Measurements from ENCODE around the gene CUL4A. TPM values are rescaled to one million over a fixed set of nuclear protein-coding genes. Genes with fewer than 3 reads are reported as not detected.
A peak's percentile ranks its signal among the peaks of the same experiment; 100 is the strongest.

Gene CUL4A
- total RNA-seq, 4 donors from 2014 or later: 87.6 to 150 (median 110) TPM

- no peak overlapping the region for H3K4me3 ChIP-seq
- intact Hi-C loops (cut with DNase I; ENCODE audit: low total_unique reads) (no loop called here), in situ Hi-C loops (cut with MboI; ENCODE audit: low pct_ligation_motif_present in 1 of 4, low pct_unique_long_range_greater_than_20kb in 1 of 4, low sequenced_read_pairs in 3 of 4) (loop anchor here in 1 of 4 donors (25.0 kb wide), 1 partner anchor 94 kb away; no protein-coding TSS in a partner anchor)
- no peak for DNase-seq
- H3K27ac ChIP-seq: no peak overlapping the region
- TF ChIP-seq EP300 (IDR thresholded peaks at IDR 0.05; ENCODE audit: low read depth) (no peak), POLR2AphosphoS5 (IDR thresholded peaks at IDR 0.05) (no peak), POLR2A (IDR thresholded peaks at IDR 0.05) (no peak)
- TF ChIP-seq, protein P1, sequence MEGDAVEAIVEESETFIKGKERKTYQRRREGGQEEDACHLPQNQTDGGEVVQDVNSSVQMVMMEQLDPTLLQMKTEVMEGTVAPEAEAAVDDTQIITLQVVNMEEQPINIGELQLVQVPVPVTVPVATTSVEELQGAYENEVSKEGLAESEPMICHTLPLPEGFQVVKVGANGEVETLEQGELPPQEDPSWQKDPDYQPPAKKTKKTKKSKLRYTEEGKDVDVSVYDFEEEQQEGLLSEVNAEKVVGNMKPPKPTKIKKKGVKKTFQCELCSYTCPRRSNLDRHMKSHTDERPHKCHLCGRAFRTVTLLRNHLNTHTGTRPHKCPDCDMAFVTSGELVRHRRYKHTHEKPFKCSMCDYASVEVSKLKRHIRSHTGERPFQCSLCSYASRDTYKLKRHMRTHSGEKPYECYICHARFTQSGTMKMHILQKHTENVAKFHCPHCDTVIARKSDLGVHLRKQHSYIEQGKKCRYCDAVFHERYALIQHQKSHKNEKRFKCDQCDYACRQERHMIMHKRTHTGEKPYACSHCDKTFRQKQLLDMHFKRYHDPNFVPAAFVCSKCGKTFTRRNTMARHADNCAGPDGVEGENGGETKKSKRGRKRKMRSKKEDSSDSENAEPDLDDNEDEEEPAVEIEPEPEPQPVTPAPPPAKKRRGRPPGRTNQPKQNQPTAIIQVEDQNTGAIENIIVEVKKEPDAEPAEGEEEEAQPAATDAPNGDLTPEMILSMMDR (IDR thresholded peaks at IDR 0.05): no peak
- WGBS, 2 donors (ENCODE audit: low coverage in 1 of 2): 82 to 89% methylated on average over 8 to 9 of the region's 9 CpGs
- H3K36me3 ChIP-seq: no peaks in the 10 kb centered on the region
- peaks cover 32% of the 10 kb centered on the region for H3K27me3 ChIP-seq
- no peaks in the 10 kb centered on the region for H3K9me3 ChIP-seq
- H3K4me1 ChIP-seq: peaks cover 3 to 26% (median 13%) of the 10 kb centered on the region in 4 donors
Observed at GRCh38 chr13:113293686-113294085, 84.3 kb downstream of the CUL4A start.

DNA sequence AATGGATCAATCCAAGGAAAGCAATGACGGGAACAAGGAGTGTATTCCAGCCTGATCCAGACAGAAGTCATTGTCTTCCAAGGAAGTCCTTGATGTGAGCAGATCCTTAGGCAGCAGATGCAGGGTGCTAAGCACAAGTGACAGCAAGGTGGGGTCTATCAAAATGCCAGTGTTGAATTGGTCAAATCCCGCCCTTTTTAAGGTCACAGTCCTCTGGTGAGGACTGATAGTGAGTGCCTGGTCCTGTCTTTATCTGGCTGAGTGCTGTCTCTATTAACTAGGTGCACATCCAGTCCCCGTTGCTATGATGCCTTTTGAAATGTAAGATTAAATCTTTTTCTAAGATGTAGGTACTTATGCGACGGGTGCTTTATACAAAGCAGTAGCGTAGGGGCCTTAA lies 86.4 kb downstream of the CUL4A start:
- H3K4me3 ChIP-seq: no peak overlapping the region
- TF ChIP-seq EP300 (IDR thresholded peaks at IDR 0.05; ENCODE audit: low read depth): no peak
- no peak for TF ChIP-seq POLR2A (IDR thresholded peaks at IDR 0.05)
- TF ChIP-seq, protein P1 (IDR thresholded peaks at IDR 0.05): no peak
- TF ChIP-seq POLR2AphosphoS5 (IDR thresholded peaks at IDR 0.05): no peak
- H3K9me3 ChIP-seq: no peaks in the 10 kb centered on the region
- in situ Hi-C loops (cut with MboI; ENCODE audit: low pct_ligation_motif_present in 1 of 4, low pct_unique_long_range_greater_than_20kb in 1 of 4, low sequenced_read_pairs in 3 of 4) (loop anchor here in 1 of 4 donors (25.0 kb wide), 1 partner anchor 92 kb away; no protein-coding TSS in a partner anchor), intact Hi-C loops (cut with DNase I; ENCODE audit: low total_unique reads) (no loop called here)
- WGBS, 2 donors (ENCODE audit: low coverage in 1 of 2): 91% methylated on average over 5 to 6 of the region's 6 CpGs
- peaks cover 21% of the 10 kb centered on the region for H3K27me3 ChIP-seq
- no peak for DNase-seq
- no peaks in the 10 kb centered on the region for H3K36me3 ChIP-seq
- peaks cover 3 to 31% (median 16%) of the 10 kb centered on the region in 4 donors for H3K4me1 ChIP-seq
- H3K27ac ChIP-seq: no peak overlapping the region

- intact Hi-C loops (cut with DNase I; ENCODE audit: low total_unique reads) (no loop called here), in situ Hi-C loops (cut with MboI; ENCODE audit: low pct_ligation_motif_present in 1 of 4, low pct_unique_long_range_greater_than_20kb in 1 of 4, low sequenced_read_pairs in 3 of 4) (loop anchor here in 1 of 4 donors (25.0 kb wide), 1 partner anchor 90 kb away; no protein-coding TSS in a partner anchor)
- TF ChIP-seq POLR2AphosphoS5 (IDR thresholded peaks at IDR 0.05) (peak; percentile 89 to 92 (median 91)), EP300 (IDR thresholded peaks at IDR 0.05; ENCODE audit: low read depth) (peak; percentile 91), POLR2A (IDR thresholded peaks at IDR 0.05) (peak; percentile 66)
- TF ChIP-seq, protein P1 (IDR thresholded peaks at IDR 0.05): peak in 1 of 5 experiments; percentile 29
- H3K27ac ChIP-seq: peak within 1 kb of the TSS; percentile 83 to 92 (median 90)
- peak; percentile 98 for DNase-seq
- peaks cover 9% of the 10 kb centered on the region for H3K27me3 ChIP-seq
- H3K36me3 ChIP-seq: no peaks in the 10 kb centered on the region
- H3K9me3 ChIP-seq: no peaks in the 10 kb centered on the region
- peaks cover 3 to 29% (median 15%) of the 10 kb centered on the region in 4 donors for H3K4me1 ChIP-seq
- H3K4me3 ChIP-seq: peak within 1 kb of the TSS; percentile 87 to 98 (median 92)
- 0% methylated on average over 7 to 32 of the region's 74 CpGs for WGBS, 2 donors (ENCODE audit: low coverage in 1 of 2)
Observed at GRCh38 chr13:113296823-113297369, 87.5 kb downstream of the CUL4A start, which contains the start of gene LAMP1. Gene LAMP1 (plus strand): TSS chr13:113297239. CDS start chr13:113297435, 196 bp downstream.

- Histone ChIP-seq H3K36me3 (no peaks in the 10 kb centered on the region), H3K27ac (peak overlapping the region; percentile 83 to 92 (median 90)), H3K4me3 (peak overlapping the region; percentile 87 to 98 (median 92)), H3K9me3 (no peaks in the 10 kb centered on the region), H3K27me3 (peaks cover 6% of the 10 kb centered on the region), H3K4me1 (peaks cover 3 to 23% (median 14%) of the 10 kb centered on the region in 4 donors)
- in situ Hi-C loops (cut with MboI; ENCODE audit: low pct_ligation_motif_present in 1 of 4, low pct_unique_long_range_greater_than_20kb in 1 of 4, low sequenced_read_pairs in 3 of 4) (loop anchor here in 1 of 4 donors (25.0 kb wide), 1 partner anchor 90 kb away; no protein-coding TSS in a partner anchor), intact Hi-C loops (cut with DNase I; ENCODE audit: low total_unique reads) (no loop called here)
- TF ChIP-seq EP300 (IDR thresholded peaks at IDR 0.05; ENCODE audit: low read depth): no peak
- TF ChIP-seq POLR2A (IDR thresholded peaks at IDR 0.05): no peak
- TF ChIP-seq, protein P1 (IDR thresholded peaks at IDR 0.05): no peak
- no peak for TF ChIP-seq POLR2AphosphoS5 (IDR thresholded peaks at IDR 0.05)
- WGBS, 2 donors (ENCODE audit: low coverage in 1 of 2): 0 to 1% methylated on average over 3 to 24 of the region's 58 CpGs
- DNase-seq: peak; percentile 26
Observed at GRCh38 chr13:113297370-113298042, 88.1 kb downstream of the CUL4A start.

Measured in transverse colon (tissue), 4 donors.